Cardiac muscle cell (in vitro differentiated cells and primary cell): ENCODE measurements around the gene SLX4. TPM values are rescaled to one million over a fixed set of nuclear protein-coding genes. Genes with fewer than 3 reads are reported as not detected.

Experiments
- DNase-seq, 2 donors: peaks; one replicate each; pipeline versions ENCODE4 v3.0.0 to v3.0.0-alpha.2; 2010 to 2017; ENCODE audit warnings: low read depth in 1 of 2, low spot score in 1 of 2
- H3K27ac ChIP-seq: fragments of 200-600 bp; sonication (generic); 2 replicates; pipeline ENCODE4 v1.5.1; 2016
- H3K27me3 ChIP-seq: fragments of 200-600 bp; sonication (generic); 2 replicates; pipeline ENCODE4 v1.6.0; 2016; ENCODE audit warnings: control low read depth
- H3K36me3 ChIP-seq: fragments of 200-600 bp; sonication (generic); 2 replicates; pipeline ENCODE4 v1.5.1; 2016; ENCODE audit warnings: control low read depth
- H3K4me1 ChIP-seq: fragments of 200-600 bp; sonication (generic); 2 replicates; pipeline ENCODE4 v1.8.1; 2017; ENCODE audit warnings: low read depth, mild to moderate bottlenecking, mixed run types
- H3K4me3 ChIP-seq: fragments of 200-600 bp; sonication (generic); 2 replicates; pipeline ENCODE4 v1.5.1; 2016; ENCODE audit warnings: mild to moderate bottlenecking
- H3K9me3 ChIP-seq: fragments of 200-600 bp; sonication (generic); 2 replicates; pipeline ENCODE4 v1.5.1; 2017; ENCODE audit warnings: low read depth, mild to moderate bottlenecking, control low read depth
- polyA plus RNA-seq: library from polyadenylated mRNA; unstranded; fragments of >200 nt; fragmentation: Nextera tagmentation; extraction: Ambion mirVana; gene quantifications from 2 replicates; pipeline ENCODE4 v1.2.1, GENCODE V29; 2016
- total RNA-seq: library from RNA; depleted of rRNA; stranded (reverse); fragments of >200 nt; gene quantifications from 2 replicates; pipeline ENCODE4 v1.2.3, GENCODE V29; 2016
- TF ChIP-seq, protein P1 (sequence below): IDR thresholded peaks from 2 replicates; pipeline ENCODE4 v1.5.1; 2012; ENCODE audit warnings: low read depth, mild to moderate bottlenecking, low read length

Gene SLX4
- total and polyA plus RNA-seq, 2 experiments from 2014 or later, result 3.6 to 7.2 TPM

DNA sequence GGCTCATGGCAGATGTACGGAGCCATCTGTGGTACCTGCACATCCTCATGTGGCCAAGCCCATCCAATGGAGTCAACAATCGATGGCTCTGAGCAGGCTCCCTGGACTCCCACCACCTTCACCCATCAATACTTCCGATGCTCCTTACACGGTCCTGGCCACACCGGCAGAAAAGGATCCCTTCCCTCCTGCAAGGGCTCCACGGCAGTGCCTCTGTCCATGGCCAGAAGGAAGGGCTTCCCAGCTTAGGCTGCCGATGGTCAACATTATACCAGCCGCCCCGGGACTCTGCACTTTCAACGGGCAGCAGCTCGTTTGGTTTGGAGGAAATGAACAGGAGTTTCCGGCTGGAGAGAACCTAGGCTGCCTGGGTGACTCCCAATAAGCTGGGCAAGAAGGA is 13.2 kb downstream of the SLX4 start:
- DNase-seq, result no peak
- Histone ChIP-seq H3K4me3 (no peak overlapping the region), H3K27ac (no peak overlapping the region), H3K4me1 (no peaks in the 10 kb centered on the region), H3K27me3 (no peaks in the 10 kb centered on the region), H3K9me3 (no peaks in the 10 kb centered on the region), H3K36me3 (peaks cover 2% of the 10 kb centered on the region)
- TF ChIP-seq, protein P1, sequence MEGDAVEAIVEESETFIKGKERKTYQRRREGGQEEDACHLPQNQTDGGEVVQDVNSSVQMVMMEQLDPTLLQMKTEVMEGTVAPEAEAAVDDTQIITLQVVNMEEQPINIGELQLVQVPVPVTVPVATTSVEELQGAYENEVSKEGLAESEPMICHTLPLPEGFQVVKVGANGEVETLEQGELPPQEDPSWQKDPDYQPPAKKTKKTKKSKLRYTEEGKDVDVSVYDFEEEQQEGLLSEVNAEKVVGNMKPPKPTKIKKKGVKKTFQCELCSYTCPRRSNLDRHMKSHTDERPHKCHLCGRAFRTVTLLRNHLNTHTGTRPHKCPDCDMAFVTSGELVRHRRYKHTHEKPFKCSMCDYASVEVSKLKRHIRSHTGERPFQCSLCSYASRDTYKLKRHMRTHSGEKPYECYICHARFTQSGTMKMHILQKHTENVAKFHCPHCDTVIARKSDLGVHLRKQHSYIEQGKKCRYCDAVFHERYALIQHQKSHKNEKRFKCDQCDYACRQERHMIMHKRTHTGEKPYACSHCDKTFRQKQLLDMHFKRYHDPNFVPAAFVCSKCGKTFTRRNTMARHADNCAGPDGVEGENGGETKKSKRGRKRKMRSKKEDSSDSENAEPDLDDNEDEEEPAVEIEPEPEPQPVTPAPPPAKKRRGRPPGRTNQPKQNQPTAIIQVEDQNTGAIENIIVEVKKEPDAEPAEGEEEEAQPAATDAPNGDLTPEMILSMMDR, result no peak

DNA sequence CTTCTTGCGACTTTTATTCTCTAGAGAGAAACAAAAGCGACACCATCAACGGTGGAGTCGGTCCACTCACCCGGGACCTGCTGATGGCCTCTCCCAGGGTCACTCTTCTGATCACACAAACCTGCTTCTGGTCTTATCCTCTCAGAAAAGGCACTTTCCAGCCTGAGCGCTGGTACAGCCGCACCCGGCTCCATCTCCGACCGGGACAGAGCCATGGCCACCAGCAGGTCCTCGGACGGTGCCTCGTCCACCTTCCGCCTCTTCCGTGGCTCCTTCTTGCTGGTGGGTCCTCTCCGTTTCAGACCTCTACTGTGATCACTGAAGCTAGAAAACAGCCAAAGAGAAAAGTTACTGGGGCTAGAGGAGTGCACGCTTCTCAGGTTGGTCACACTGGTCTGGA is 13.7 kb downstream of the SLX4 start:
- TF ChIP-seq, protein P1, result no peak
- Histone ChIP-seq H3K27me3 (no peaks in the 10 kb centered on the region), H3K27ac (no peak overlapping the region), H3K4me1 (no peaks in the 10 kb centered on the region), H3K36me3 (no peaks in the 10 kb centered on the region), H3K4me3 (no peak overlapping the region), H3K9me3 (no peaks in the 10 kb centered on the region)
- no peak for DNase-seq

DNA sequence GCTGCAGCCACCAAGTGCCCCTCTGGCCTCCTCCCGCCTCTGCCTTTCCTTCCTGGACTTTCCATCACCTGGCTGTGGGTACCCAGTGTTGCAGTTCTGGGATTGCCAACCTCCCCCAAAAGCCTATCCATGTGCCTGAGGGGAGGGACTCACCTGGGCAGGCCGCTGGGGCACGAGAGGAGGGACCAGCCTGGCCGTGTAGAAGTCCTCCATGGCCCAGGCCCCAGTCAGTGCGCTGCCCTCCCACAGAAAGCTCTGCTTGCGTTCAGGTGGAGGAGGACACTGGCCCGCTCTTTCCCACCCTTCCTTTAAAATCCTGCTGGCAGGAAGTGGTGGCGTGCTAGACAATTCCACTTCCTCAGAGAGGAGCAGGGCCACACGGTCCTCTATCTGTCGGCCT is 14.2 kb downstream of the SLX4 start:
- TF ChIP-seq, protein P1, result no peak
- Histone ChIP-seq H3K4me3 (no peak overlapping the region), H3K27ac (no peak overlapping the region), H3K9me3 (no peaks in the 10 kb centered on the region), H3K27me3 (no peaks in the 10 kb centered on the region), H3K4me1 (no peaks in the 10 kb centered on the region), H3K36me3 (no peaks in the 10 kb centered on the region)
- DNase-seq, result no peak

DNA sequence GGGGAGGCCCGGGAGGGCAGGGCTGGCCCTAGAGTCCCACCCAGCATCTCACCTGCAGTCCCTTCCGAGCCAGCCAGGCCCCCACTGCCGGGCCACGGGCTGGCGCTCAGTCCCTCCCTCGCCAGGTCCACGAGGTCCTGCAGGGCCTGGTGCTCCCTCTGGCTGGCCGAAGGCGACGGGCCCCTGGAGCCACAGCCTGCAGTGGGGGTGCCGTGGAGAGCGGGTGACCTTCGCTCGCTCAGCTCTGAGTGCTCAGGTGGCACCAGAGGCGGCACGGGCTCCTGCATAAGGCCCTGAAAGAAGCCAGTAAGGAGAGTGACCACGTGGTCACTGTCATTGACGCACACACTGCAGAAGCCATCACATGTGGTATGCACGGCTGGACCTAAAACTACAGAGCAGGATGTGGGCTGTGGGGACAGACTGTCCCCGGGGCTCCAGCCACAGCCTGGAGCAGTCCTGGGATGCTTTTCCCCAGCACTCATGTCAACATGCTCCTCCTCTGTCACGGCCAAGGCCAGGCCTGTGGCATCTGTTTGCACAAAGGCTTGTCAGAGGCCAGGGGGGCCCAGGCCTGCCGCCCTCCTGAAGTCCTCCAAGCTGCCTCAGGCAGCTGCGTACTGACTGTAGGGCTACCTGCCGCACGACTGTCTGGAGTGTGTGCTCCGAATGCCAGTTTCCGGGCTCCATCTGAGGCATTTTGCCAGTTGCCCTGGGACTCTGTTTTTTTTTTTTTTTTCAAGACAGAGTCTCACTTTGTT is 15.1 kb downstream of the SLX4 start:
- TF ChIP-seq, protein P1, result no peak
- Histone ChIP-seq H3K27me3 (no peaks in the 10 kb centered on the region), H3K9me3 (no peaks in the 10 kb centered on the region), H3K4me1 (no peaks in the 10 kb centered on the region), H3K4me3 (no peak overlapping the region), H3K27ac (no peak overlapping the region), H3K36me3 (no peaks in the 10 kb centered on the region)
- DNase-seq, result no peak

DNA sequence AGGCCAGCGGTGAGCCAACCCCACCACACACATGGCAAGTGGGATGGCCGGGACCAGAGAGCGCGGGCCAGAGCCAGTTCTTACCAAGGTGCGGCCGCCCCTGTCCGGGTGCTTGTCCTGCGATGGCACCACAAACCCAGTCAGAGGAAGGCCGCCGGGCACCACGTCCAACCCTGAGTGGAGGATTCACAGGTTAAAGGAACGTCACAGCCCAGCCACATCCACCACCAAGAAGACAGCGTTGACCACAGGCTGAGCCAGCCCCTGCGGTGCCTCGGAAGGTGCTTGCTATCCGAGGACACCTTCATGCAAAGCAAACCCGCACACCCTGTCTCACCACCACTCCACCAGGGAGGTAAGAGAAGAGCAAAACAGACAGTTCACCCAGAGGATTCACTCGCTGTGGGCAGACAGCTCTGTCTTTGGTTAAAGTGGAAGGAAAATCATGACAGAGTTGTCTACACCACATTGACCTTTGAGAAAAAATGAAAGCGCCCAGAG is 15.8 kb downstream of the SLX4 start:
- TF ChIP-seq, protein P1, result no peak
- no peak overlapping the region for H3K27ac ChIP-seq
- H3K27me3 ChIP-seq, result no peaks in the 10 kb centered on the region
- H3K4me1 ChIP-seq, result no peaks in the 10 kb centered on the region
- no peaks in the 10 kb centered on the region for H3K9me3 ChIP-seq
- no peaks in the 10 kb centered on the region for H3K36me3 ChIP-seq
- no peak overlapping the region for H3K4me3 ChIP-seq
- no peak for DNase-seq
